ENCODE results near the gene CELA1.
A peak's percentile ranks its signal among the peaks of the same experiment; 100 is the strongest.
"Not testable (repeated sequence)": the region's sequence is repeated elsewhere in the genome, so short reads cannot be mapped to it uniquely, and the experiment has no call there.

The CELA1 gene

DNA sequence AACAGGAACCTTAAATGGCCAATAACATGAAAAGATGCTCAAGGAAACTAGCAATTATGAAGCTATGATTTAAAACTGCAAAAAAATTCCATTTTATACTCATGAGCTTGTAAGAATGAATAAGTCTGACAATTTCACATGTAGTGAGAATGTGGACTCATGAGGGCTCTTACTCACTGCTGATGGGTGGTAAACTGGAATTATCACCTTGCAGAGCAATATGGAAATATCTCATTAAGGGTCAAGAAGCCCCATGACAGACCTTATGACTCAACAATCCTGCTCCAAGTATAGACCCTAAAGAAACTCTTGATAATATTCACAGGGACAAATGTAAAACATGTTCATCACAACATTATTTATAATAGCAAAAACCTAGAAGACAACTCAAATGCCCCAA is 52.8 kb downstream of the CELA1 start:
- TF ChIP-seq, protein P1, sequence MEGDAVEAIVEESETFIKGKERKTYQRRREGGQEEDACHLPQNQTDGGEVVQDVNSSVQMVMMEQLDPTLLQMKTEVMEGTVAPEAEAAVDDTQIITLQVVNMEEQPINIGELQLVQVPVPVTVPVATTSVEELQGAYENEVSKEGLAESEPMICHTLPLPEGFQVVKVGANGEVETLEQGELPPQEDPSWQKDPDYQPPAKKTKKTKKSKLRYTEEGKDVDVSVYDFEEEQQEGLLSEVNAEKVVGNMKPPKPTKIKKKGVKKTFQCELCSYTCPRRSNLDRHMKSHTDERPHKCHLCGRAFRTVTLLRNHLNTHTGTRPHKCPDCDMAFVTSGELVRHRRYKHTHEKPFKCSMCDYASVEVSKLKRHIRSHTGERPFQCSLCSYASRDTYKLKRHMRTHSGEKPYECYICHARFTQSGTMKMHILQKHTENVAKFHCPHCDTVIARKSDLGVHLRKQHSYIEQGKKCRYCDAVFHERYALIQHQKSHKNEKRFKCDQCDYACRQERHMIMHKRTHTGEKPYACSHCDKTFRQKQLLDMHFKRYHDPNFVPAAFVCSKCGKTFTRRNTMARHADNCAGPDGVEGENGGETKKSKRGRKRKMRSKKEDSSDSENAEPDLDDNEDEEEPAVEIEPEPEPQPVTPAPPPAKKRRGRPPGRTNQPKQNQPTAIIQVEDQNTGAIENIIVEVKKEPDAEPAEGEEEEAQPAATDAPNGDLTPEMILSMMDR (IDR thresholded peaks at IDR 0.05; ENCODE audit: low read length, missing control alignments) = no peak
- no peak overlapping the region for H3K4me3 ChIP-seq (replicated peaks; ENCODE audit: low read depth, low read length)
- no peak for DNase-seq (ENCODE audit: low read depth)

DNA sequence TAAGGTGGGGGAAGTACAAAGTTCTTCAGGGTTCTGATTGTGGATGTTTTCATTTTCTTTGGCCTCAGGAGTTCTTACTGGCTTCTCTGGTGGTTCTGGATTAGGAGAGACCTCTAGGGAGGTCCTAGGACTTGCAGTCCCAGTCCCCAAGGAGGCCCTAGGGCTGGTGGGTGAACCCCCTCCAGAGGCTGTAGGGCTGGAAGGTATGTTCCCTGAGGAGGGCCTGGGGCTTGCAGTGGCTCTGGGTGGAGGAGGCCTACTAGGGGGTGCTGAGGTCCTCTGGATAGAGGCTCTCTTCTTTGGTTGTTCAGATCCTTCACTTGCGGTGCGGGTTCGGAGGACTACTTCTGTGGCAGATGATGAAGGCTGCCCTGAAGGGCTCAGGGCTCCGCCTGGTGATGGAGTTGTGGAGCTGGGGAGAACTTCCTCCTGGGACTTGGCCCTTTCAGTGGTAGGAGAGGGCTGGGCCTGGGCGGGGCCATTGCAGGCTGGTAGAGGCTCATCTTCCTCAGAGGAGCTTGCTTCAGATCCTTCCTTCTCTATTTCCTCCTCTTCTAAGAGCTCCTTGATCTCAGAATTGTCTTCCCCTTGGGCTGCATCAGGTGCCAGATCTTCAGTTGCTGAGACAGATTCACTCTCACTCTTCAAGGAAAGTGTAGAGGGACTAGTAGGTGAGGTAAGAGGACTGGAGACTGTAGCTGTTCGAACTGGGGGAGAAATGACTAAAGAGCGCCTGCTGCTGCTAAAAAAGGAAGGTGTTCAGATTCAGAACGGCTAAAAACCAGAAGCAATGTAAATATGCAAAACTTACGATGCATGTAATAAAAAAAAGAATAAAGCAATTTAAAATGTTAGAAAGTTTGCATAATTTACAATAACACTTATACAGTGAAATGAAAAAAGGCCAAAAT is 54.6 kb downstream of the CELA1 start:
- not testable (repeated sequence) for H3K4me3 ChIP-seq (replicated peaks; ENCODE audit: low read depth, low read length); DNase-seq (ENCODE audit: low read depth)

DNA sequence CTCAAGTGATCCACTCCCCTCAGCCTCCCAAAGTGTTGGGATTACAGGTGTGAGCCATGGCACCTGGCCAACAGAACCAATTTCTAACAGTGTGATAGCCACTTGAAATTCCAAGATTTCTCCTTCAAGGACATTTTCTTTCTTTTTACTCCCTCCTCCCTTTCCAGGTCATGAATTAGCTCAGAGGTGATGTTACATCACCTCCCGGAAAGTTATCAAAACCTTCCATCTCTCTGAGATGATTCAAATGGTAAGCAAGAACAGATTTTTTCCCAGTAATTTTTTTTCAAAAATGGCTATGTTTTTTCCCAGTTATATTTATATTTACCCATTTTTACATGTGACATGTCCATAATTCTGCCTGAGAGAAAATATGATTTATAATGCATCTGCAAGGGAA is 60.6 kb downstream of the CELA1 start:
- H3K4me3 ChIP-seq (replicated peaks; ENCODE audit: low read depth, low read length) = no peak overlapping the region
- TF ChIP-seq, protein P1 (IDR thresholded peaks at IDR 0.05; ENCODE audit: low read length, missing control alignments) = no peak
- no peak for DNase-seq (ENCODE audit: low read depth)

DNA sequence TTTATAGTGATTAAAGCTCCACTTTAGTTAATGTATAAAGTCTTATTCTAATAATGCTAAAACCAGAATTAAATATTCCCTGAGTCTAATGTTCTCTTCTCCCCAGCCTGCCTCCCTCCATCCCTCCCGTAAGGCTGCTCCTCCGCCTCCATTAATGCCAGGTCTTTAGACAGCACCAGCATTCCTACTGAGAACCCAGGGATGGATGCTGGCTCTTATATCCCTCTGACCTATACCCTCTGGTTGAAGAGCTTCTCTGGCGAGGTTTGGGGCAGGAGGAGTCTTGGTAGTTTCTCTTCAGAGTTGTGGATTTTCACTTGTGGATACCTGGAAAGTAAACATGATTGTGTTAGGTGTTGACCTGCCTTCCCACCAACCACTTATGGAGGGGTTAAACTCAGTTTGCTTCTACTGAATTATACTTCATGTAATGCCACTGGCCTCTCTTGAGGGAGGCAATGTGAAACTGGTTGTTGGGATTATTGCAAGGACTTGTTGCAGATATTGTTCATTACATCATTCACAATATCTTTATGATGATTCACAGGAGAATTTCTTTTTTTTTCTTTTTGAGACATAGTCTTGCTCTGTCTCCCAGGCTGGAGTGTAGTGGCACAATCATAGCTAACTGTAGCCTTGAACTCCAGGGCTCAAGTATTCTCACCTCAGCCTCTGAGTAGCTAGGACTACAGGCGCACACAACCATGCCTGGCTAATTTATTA is 65.1 kb downstream of the CELA1 start:
- peak; percentile 70 for DNase-seq (ENCODE audit: low read depth)
- no peak overlapping the region for H3K4me3 ChIP-seq (replicated peaks; ENCODE audit: low read depth, low read length)
- TF ChIP-seq, protein P1 (IDR thresholded peaks at IDR 0.05; ENCODE audit: low read length, missing control alignments) = no peak
